ENCODE data around the gene NTM. TPM values are rescaled to one million over a fixed set of nuclear protein-coding genes. Genes with fewer than 3 reads are reported as not detected.
A peak's percentile ranks its signal among the peaks of the same experiment; 100 is the strongest.

The NTM gene
- total RNA-seq, 8 experiments from 2014 or later = 0.80 to 169 (median 18.6) TPM

DNA sequence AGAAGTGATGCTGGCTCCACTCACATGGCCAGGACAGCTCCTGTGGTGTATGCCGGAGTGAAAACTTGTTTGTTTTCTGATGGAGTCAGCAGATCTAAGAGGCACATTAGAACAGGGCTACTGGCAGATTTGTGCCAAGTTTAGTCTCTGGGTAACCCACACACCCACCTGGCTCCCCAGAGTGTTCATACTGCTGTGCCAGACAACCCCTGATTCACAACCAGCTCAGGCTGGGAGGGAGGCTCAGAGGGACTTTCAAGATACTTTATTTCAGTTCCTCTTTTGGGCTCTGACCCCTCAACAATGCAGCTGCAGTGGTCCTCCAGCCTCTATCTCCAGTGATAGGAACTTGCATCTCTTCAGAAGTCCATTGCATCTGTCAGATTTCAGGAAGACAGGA lies 8.5 kb downstream of the NTM start:
- WGBS, 10 experiments = 14 to 100% (median 57%) methylated on average over 1 of the region's 1 CpG; no CpG with 5 or more reads in 6 of the 10 experiments
- no peak overlapping the region for H3K4me3 ChIP-seq
- ATAC-seq (replicated peaks in 6 of 8) = no peak
- no peak overlapping the region for H3K27ac ChIP-seq
- peaks cover 5 to 19% of the 10 kb centered on the region in 2 donors for H3K4me1 ChIP-seq (replicated peaks in 1 of 2)
- in situ Hi-C loops (cut with MboI; ENCODE audit: low pct_unique_long_range_greater_than_20kb in 2 of 9, low sequenced_read_pairs in 9 of 9, unreplicated experiment in 9 of 9) = no loop called here

- peak in 2 of 8 experiments; percentile 17 to 29 for ATAC-seq (replicated peaks in 6 of 8)
- H3K4me1 ChIP-seq (replicated peaks in 1 of 2) = no peaks in the 10 kb centered on the region
- no peak overlapping the region for H3K27ac ChIP-seq
- 0 to 100% (median 70%) methylated on average over 1 to 4 of the region's 4 CpGs; no CpG with 5 or more reads in 1 of the 10 experiments for WGBS, 10 experiments
- no peak overlapping the region for H3K4me3 ChIP-seq
- in situ Hi-C loops (cut with MboI; ENCODE audit: low pct_unique_long_range_greater_than_20kb in 2 of 9, low sequenced_read_pairs in 9 of 9, unreplicated experiment in 9 of 9) = no loop called here
Measured at GRCh38 chr11:131385763-131386390, 15.5 kb downstream of the NTM start.

- H3K27ac ChIP-seq = no peak overlapping the region
- no peak for ATAC-seq (replicated peaks in 6 of 8)
- WGBS, 10 experiments = 30 to 100% (median 66%) methylated on average over 1 to 2 of the region's 2 CpGs; no CpG with 5 or more reads in 4 of the 10 experiments
- H3K4me3 ChIP-seq = no peak overlapping the region
- H3K4me1 ChIP-seq (replicated peaks in 1 of 2) = peaks cover 0 to 2% of the 10 kb centered on the region in 2 donors
- in situ Hi-C loops (cut with MboI; ENCODE audit: low pct_unique_long_range_greater_than_20kb in 2 of 9, low sequenced_read_pairs in 9 of 9, unreplicated experiment in 9 of 9) = no loop called here
Measured at GRCh38 chr11:131386408-131386807, 16.0 kb downstream of the NTM start.

DNA sequence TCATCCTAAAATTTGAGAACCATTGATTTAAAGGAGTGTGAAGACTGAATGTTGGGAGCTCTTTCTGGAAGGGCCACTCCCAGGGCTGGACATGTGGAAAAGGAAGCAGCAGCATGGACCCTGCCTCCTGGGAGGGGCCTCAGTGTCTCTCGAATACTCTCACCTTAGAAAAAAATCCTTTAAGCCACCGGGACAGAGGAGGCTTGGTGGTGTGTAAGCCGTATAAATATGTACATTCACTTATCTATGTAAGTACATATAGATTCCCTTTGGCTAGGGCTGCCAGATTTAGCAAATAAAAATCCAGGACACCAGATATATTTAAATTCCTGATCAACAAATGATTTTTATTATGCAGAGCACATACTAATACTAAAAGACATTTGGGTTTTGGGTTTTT lies 17.6 kb downstream of the NTM start:
- H3K4me3 ChIP-seq = no peak overlapping the region
- 0 to 100% (median 74%) methylated on average over 1 to 3 of the region's 3 CpGs for WGBS, 10 experiments
- in situ Hi-C loops (cut with MboI; ENCODE audit: low pct_unique_long_range_greater_than_20kb in 2 of 9, low sequenced_read_pairs in 9 of 9, unreplicated experiment in 9 of 9) = no loop called here
- ATAC-seq (replicated peaks in 6 of 8) = peak in 2 of 8 experiments; percentile 44 to 94
- peaks cover 3 to 9% of the 10 kb centered on the region in 2 donors for H3K4me1 ChIP-seq (replicated peaks in 1 of 2)
- H3K27ac ChIP-seq = no peak overlapping the region

DNA sequence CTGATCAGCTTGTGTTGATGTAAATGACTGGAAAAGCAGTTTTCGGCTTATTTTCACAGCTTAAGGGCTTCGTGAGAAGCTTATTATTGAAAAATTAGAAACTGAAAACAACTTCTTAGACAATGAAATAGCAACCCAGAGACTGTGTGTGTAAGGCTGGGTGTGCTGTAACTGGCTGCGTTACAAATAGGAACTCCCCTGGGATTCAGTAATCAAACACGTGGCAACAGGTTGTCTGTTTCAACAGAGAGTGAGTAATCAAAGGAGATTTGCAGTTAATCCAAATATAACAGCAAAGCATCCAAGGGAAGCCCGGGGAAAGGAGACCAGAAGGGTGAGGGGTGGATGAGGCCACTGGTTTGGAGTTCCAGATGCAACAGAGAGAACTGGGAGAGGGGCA lies 19.2 kb downstream of the NTM start:
- in situ Hi-C loops (cut with MboI; ENCODE audit: low pct_unique_long_range_greater_than_20kb in 2 of 9, low sequenced_read_pairs in 9 of 9, unreplicated experiment in 9 of 9) = no loop called here
- H3K27ac ChIP-seq = no peak overlapping the region
- ATAC-seq (replicated peaks in 6 of 8) = peak in 2 of 8 experiments; percentile 22 to 46
- 16 to 94% (median 80%) methylated on average over 1 to 5 of the region's 5 CpGs; no CpG with 5 or more reads in 3 of the 10 experiments for WGBS, 10 experiments
- peaks cover 3 to 13% of the 10 kb centered on the region in 2 donors for H3K4me1 ChIP-seq (replicated peaks in 1 of 2)
- no peak overlapping the region for H3K4me3 ChIP-seq

GRCh38 chr11:131391176-131391575 lies 20.8 kb downstream of the NTM start:
- Histone ChIP-seq H3K27ac (no peak overlapping the region), H3K4me3 (no peak overlapping the region), H3K4me1 (replicated peaks in 1 of 2) (peaks cover 11 to 19% of the 10 kb centered on the region in 2 donors)
- in situ Hi-C loops (cut with MboI; ENCODE audit: low pct_unique_long_range_greater_than_20kb in 2 of 9, low sequenced_read_pairs in 9 of 9, unreplicated experiment in 9 of 9) = no loop called here
- ATAC-seq (replicated peaks in 6 of 8) = peak in 4 of 8 experiments; percentile 9 to 46 (median 28)
- 68 to 100% (median 82%) methylated on average over 2 to 5 of the region's 6 CpGs for WGBS, 10 experiments

GRCh38 chr11:131392528-131393255 lies 22.3 kb downstream of the NTM start:
- in situ Hi-C loops (cut with MboI; ENCODE audit: low pct_unique_long_range_greater_than_20kb in 2 of 9, low sequenced_read_pairs in 9 of 9, unreplicated experiment in 9 of 9) = no loop called here
- WGBS, 10 experiments = 0 to 100% (median 38%) methylated on average over 1 to 4 of the region's 8 CpGs; no CpG with 5 or more reads in 3 of the 10 experiments
- Histone ChIP-seq H3K4me3 (no peak overlapping the region), H3K4me1 (replicated peaks in 1 of 2) (peaks cover 11 to 20% of the 10 kb centered on the region in 2 donors), H3K27ac (no peak overlapping the region)
- peak; percentile 35 to 94 (median 52) for ATAC-seq (replicated peaks in 6 of 8)

GRCh38 chr11:131393691-131394090 lies 23.3 kb downstream of the NTM start:
- H3K4me1 ChIP-seq (replicated peaks in 1 of 2) = peaks cover 11 to 25% of the 10 kb centered on the region in 2 donors
- WGBS, 10 experiments = 20 to 100% (median 82%) methylated on average over 1 to 5 of the region's 7 CpGs
- in situ Hi-C loops (cut with MboI; ENCODE audit: low pct_unique_long_range_greater_than_20kb in 2 of 9, low sequenced_read_pairs in 9 of 9, unreplicated experiment in 9 of 9) = no loop called here
- H3K4me3 ChIP-seq = no peak overlapping the region
- H3K27ac ChIP-seq = no peak overlapping the region
- peak in 1 of 8 experiments; percentile 39 for ATAC-seq (replicated peaks in 6 of 8)

- H3K4me3 ChIP-seq = no peak overlapping the region
- no peak overlapping the region for H3K27ac ChIP-seq
- ATAC-seq (replicated peaks in 6 of 8) = peak in 1 of 8 experiments; percentile 26
- 13 to 100% (median 42%) methylated on average over 1 to 2 of the region's 3 CpGs; no CpG with 5 or more reads in 4 of the 10 experiments for WGBS, 10 experiments
- in situ Hi-C loops (cut with MboI; ENCODE audit: low pct_unique_long_range_greater_than_20kb in 2 of 9, low sequenced_read_pairs in 9 of 9, unreplicated experiment in 9 of 9) = no loop called here
- H3K4me1 ChIP-seq (replicated peaks in 1 of 2) = peaks cover 8 to 18% of the 10 kb centered on the region in 2 donors
Measured at GRCh38 chr11:131397675-131398074, 27.3 kb downstream of the NTM start.

DNA sequence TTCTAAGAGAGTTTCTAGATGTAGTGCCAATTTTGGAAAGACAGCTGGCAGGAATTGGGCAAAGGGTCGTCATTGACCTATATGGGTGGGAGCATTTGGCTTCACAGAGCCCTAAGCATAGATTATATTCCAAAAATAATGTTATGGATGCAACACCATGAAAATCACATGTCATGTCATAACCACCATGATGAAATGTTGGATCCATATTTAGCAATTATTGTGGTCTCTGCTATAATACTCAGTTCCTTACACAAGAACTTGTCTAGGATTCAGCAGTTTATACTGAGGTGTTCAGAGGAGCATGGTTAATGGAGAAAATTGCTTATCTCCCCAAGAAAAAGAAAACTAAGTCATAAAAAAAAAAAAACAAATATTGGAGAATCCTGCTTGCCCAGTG lies 31.6 kb downstream of the NTM start:
- Histone ChIP-seq H3K4me1 (replicated peaks in 1 of 2) (peaks cover 0 to 6% of the 10 kb centered on the region in 2 donors), H3K4me3 (no peak overlapping the region), H3K27ac (no peak overlapping the region)
- in situ Hi-C loops (cut with MboI; ENCODE audit: low pct_unique_long_range_greater_than_20kb in 2 of 9, low sequenced_read_pairs in 9 of 9, unreplicated experiment in 9 of 9) = no loop called here
- ATAC-seq (replicated peaks in 6 of 8) = no peak
- WGBS, 10 experiments = 17 to 100% (median 74%) methylated on average over 1 of the region's 1 CpG; no CpG with 5 or more reads in 6 of the 10 experiments

DNA sequence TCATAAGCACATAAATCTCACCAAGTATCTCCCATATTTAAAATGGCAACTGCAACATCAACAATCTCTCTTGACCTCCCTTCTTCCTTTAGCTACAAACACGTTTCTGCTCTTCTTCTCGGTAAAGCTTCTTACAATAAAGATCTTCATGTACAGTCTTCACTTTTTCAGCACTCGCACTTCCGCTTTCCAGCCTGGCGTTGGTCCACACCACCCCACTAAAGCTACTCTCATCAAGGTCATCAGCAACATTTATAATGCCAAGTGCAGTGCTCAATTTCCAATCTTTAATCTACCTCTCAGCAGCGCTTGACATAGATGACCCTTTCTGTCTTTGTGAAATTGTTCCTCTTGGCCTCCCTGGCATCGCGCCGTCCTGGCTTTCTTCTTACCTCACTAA lies 33.6 kb downstream of the NTM start:
- no peaks in the 10 kb centered on the region for H3K4me1 ChIP-seq (replicated peaks in 1 of 2)
- no peak overlapping the region for H3K27ac ChIP-seq
- H3K4me3 ChIP-seq = no peak overlapping the region
- in situ Hi-C loops (cut with MboI; ENCODE audit: low pct_unique_long_range_greater_than_20kb in 2 of 9, low sequenced_read_pairs in 9 of 9, unreplicated experiment in 9 of 9) = no loop called here
- WGBS, 10 experiments = 43 to 98% (median 91%) methylated on average over 2 to 9 of the region's 9 CpGs
- no peak for ATAC-seq (replicated peaks in 6 of 8)

GRCh38 chr11:131408025-131408640 lies 37.7 kb downstream of the NTM start:
- in situ Hi-C loops (cut with MboI; ENCODE audit: low pct_unique_long_range_greater_than_20kb in 2 of 9, low sequenced_read_pairs in 9 of 9, unreplicated experiment in 9 of 9) = no loop called here
- Histone ChIP-seq H3K27ac (no peak overlapping the region), H3K4me1 (replicated peaks in 1 of 2) (peaks cover 0 to 3% of the 10 kb centered on the region in 2 donors), H3K4me3 (no peak overlapping the region)
- ATAC-seq (replicated peaks in 6 of 8) = peak in 3 of 8 experiments; percentile 59 to 84 (median 74)
- 0 to 100% (median 69%) methylated on average over 1 to 5 of the region's 5 CpGs; no CpG with 5 or more reads in 1 of the 10 experiments for WGBS, 10 experiments

- in situ Hi-C loops (cut with MboI; ENCODE audit: low pct_unique_long_range_greater_than_20kb in 2 of 9, low sequenced_read_pairs in 9 of 9, unreplicated experiment in 9 of 9) = no loop called here
- Histone ChIP-seq H3K4me3 (no peak overlapping the region), H3K27ac (no peak overlapping the region), H3K4me1 (replicated peaks in 1 of 2) (peaks cover 0 to 3% of the 10 kb centered on the region in 2 donors)
- ATAC-seq (replicated peaks in 6 of 8) = no peak
- 0 to 90% (median 50%) methylated on average over 1 to 6 of the region's 8 CpGs; no CpG with 5 or more reads in 2 of the 10 experiments for WGBS, 10 experiments
Measured at GRCh38 chr11:131409345-131409744, 38.9 kb downstream of the NTM start.
